Loucy (cell line): ENCODE results near the gene PTPRQ.

Experiments
- H2AFZ ChIP-seq: fragments of 200-600 bp; sonication (generic); 2 replicates; pipeline ENCODE4 v1.6.0; 2016; ENCODE audit warnings: antibody characterized with exemption, mild to moderate bottlenecking, low read length, moderate library complexity
- H3F3A ChIP-seq: fragments of 200-600 bp; 2 replicates; pipeline ENCODE4 v1.6.0; 2016; ENCODE audit warnings: antibody characterized with exemption, low read depth, mild to moderate bottlenecking
- H3K27me3 ChIP-seq: fragments of 200-600 bp; sonication (generic); 2 replicates; pipeline ENCODE4 v1.6.1; 2014; ENCODE audit warnings: low read length, mild to moderate bottlenecking; ENCODE audit not compliant: insufficient read depth, poor library complexity, severe bottlenecking
- H3K36me3 ChIP-seq: fragments of 200-600 bp; sonication (generic); 2 replicates; pipeline ENCODE4 v1.6.1; 2016; ENCODE audit warnings: low read length; ENCODE audit not compliant: insufficient read depth
- H3K4me1 ChIP-seq: fragments of 200-600 bp; sonication (generic); 2 replicates; pipeline ENCODE4 v1.5.1; 2014; ENCODE audit warnings: low read length, mild to moderate bottlenecking; ENCODE audit not compliant: insufficient read depth, poor library complexity, severe bottlenecking
- H3K4me2 ChIP-seq: fragments of 200-600 bp; sonication (generic); 2 replicates; pipeline ENCODE4 v1.6.0; 2014; ENCODE audit warnings: antibody characterized with exemption, low read length, low read depth, mild to moderate bottlenecking; ENCODE audit not compliant: poor library complexity, severe bottlenecking
- H3K4me3 ChIP-seq: fragments of 200-600 bp; sonication (generic); 2 replicates; pipeline ENCODE4 v1.5.1; 2014; ENCODE audit warnings: low read length, mild to moderate bottlenecking, mixed read lengths; ENCODE audit not compliant: poor library complexity, severe bottlenecking
- H3K79me2 ChIP-seq: fragments of 200-600 bp; sonication (generic); 2 replicates; pipeline ENCODE4 v1.6.1; 2014; ENCODE audit warnings: low read length; ENCODE audit not compliant: insufficient read depth
- H3K9ac ChIP-seq: fragments of 200-600 bp; sonication (generic); 2 replicates; pipeline ENCODE4 v1.6.0; 2014; ENCODE audit warnings: mild to moderate bottlenecking, low read depth, low read length, moderate library complexity; ENCODE audit not compliant: poor library complexity, severe bottlenecking
- H3K9me2 ChIP-seq: fragments of 200-600 bp; sonication (generic); replicated peaks from 2 replicates; pipeline ENCODE4 v1.6.1; 2016; ENCODE audit warnings: low read depth, low read length, mixed read lengths
- H3K9me3 ChIP-seq: fragments of 200-600 bp; sonication (generic); 2 replicates; pipeline ENCODE4 v1.6.1; 2014; ENCODE audit warnings: mild to moderate bottlenecking, antibody characterized with exemption, low read length, low read depth; ENCODE audit not compliant: insufficient read depth
- H4K20me1 ChIP-seq: fragments of 200-600 bp; sonication (generic); 2 replicates; pipeline ENCODE4 v1.6.0; 2014; ENCODE audit warnings: antibody characterized with exemption, low read length, mild to moderate bottlenecking; ENCODE audit not compliant: insufficient read depth, poor library complexity, severe bottlenecking
- EZH2phosphoT487 ChIP-seq: fragments of 200-600 bp; IDR thresholded peaks from 2 replicates; pipeline ENCODE4 v1.6.1; 2018; ENCODE audit warnings: antibody characterized with exemption, mild to moderate bottlenecking, moderate library complexity, borderline replicate concordance
- TF ChIP-seq, protein P1 (sequence below): fragments of 200-600 bp; sonication (generic); conservative IDR thresholded peaks from 2 replicates; pipeline ENCODE4 v1.5.1; 2014; ENCODE audit warnings: mild to moderate bottlenecking, antibody characterized with exemption, low read length

PTPRQ gene

DNA sequence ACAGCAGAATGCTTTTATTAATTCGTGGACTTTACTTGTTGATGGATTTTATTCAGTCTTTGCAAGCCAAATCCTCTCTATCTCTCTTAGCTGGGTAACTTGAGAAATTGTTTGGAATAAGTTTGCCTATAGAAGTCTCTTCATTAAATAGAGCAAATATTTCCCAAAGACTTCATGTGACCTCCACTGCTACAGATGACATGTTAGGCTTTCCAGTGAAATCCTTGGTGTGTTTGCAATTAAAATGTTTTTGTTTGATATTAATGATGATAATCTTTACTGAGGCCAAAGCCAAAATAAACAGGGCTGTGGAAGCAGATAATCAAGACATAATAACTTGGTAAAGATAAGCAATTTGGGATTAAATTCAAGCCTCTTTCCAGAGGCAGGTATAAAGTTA, 267.8 kb downstream of the PTPRQ start:
- Histone ChIP-seq H3K27me3 (no peaks in the 10 kb centered on the region), H3K9ac (no peak overlapping the region), H3K79me2 (no peaks in the 10 kb centered on the region), H3K4me1 (no peaks in the 10 kb centered on the region), H3K4me3 (no peak overlapping the region), H3K4me2 (no peak overlapping the region), H3F3A (no peaks in the 10 kb centered on the region), H3K36me3 (no peaks in the 10 kb centered on the region), H3K9me3 (no peaks in the 10 kb centered on the region; the same call in 1 of the 2 replicates), H3K9me2 (no peaks in the 10 kb centered on the region), H2AFZ (no peak overlapping the region), H4K20me1 (no peaks in the 10 kb centered on the region)
- no peak for TF ChIP-seq EZH2phosphoT487
- TF ChIP-seq, protein P1, sequence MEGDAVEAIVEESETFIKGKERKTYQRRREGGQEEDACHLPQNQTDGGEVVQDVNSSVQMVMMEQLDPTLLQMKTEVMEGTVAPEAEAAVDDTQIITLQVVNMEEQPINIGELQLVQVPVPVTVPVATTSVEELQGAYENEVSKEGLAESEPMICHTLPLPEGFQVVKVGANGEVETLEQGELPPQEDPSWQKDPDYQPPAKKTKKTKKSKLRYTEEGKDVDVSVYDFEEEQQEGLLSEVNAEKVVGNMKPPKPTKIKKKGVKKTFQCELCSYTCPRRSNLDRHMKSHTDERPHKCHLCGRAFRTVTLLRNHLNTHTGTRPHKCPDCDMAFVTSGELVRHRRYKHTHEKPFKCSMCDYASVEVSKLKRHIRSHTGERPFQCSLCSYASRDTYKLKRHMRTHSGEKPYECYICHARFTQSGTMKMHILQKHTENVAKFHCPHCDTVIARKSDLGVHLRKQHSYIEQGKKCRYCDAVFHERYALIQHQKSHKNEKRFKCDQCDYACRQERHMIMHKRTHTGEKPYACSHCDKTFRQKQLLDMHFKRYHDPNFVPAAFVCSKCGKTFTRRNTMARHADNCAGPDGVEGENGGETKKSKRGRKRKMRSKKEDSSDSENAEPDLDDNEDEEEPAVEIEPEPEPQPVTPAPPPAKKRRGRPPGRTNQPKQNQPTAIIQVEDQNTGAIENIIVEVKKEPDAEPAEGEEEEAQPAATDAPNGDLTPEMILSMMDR = no peak

DNA sequence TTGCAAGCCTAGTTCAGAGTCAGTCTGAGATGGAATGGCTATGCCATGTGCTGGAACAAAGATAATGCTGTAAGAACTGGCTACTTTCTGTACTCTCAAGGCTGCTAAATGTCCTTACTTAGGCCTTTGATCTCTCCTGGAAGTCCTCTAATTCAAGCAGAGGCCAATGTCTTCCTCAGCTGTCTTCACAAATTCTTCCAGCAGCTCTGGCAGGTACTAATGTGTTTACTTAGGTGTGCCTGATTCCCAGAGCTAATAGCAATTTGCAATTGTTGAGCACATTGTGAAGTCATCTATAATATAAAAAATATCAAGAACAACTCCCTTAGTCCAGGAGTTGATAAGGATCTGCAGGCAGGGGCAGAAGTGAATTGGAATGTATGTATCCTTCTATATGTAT, 268.8 kb downstream of the PTPRQ start:
- no peaks in the 10 kb centered on the region for H3K27me3 ChIP-seq
- no peaks in the 10 kb centered on the region for H3F3A ChIP-seq
- H3K4me2 ChIP-seq = no peak overlapping the region
- H2AFZ ChIP-seq = no peak overlapping the region
- no peaks in the 10 kb centered on the region for H4K20me1 ChIP-seq
- H3K4me1 ChIP-seq = no peaks in the 10 kb centered on the region
- no peak overlapping the region for H3K9ac ChIP-seq
- TF ChIP-seq, protein P1 = no peak
- TF ChIP-seq EZH2phosphoT487 = no peak
- no peaks in the 10 kb centered on the region for H3K9me2 ChIP-seq
- H3K36me3 ChIP-seq = no peaks in the 10 kb centered on the region
- H3K9me3 ChIP-seq = no peaks in the 10 kb centered on the region; the same call in 1 of the 2 replicates
- H3K79me2 ChIP-seq = no peaks in the 10 kb centered on the region
- no peak overlapping the region for H3K4me3 ChIP-seq

DNA sequence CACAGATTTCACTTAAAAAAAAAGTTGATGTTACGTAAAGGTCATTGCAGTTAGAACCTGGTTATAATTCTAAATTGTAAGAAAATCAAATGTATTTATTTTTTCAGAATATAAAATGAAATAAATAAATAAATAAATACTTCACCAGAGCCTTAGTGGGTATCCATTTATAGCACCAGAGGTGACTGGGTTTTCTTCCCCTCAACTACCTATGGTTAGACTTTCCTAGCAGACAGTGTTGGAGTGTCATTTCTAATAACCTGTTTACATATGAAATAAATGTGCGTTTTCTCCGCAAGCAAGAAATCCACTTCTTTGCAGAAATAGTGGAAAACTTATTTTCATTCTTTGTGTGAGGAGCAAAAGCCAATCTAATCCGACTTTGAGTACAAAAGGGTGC, 269.4 kb downstream of the PTPRQ start:
- Histone ChIP-seq H3K4me2 (no peak overlapping the region), H3K4me3 (no peak overlapping the region), H3K4me1 (no peaks in the 10 kb centered on the region)

More for the DNA sequence above, 269.4 kb downstream of the PTPRQ start:
- no peak overlapping the region for H3K9ac ChIP-seq
- TF ChIP-seq, protein P1 = no peak
- TF ChIP-seq EZH2phosphoT487 = no peak
- H3F3A ChIP-seq = no peaks in the 10 kb centered on the region
- no peaks in the 10 kb centered on the region for H3K9me2 ChIP-seq
- H3K27me3 ChIP-seq = no peaks in the 10 kb centered on the region
- H3K79me2 ChIP-seq = no peaks in the 10 kb centered on the region
- H4K20me1 ChIP-seq = no peaks in the 10 kb centered on the region
- no peaks in the 10 kb centered on the region; the same call in 1 of the 2 replicates for H3K9me3 ChIP-seq
- no peak overlapping the region for H2AFZ ChIP-seq
- H3K36me3 ChIP-seq = no peaks in the 10 kb centered on the region
